OCI-LY7 (cell line): Measurements from ENCODE around the gene WDR77. TPM values are rescaled to one million over a fixed set of nuclear protein-coding genes. Genes with fewer than 3 reads are reported as not detected.

Experiments used
- BruUV-seq: library from RNA; stranded (reverse); fragments of 400-500 nt; replicated peaks from 2 replicates; lab custom pipeline; 2021; lab: Mats Ljungman, UMichigan
- CTCF ChIA-PET: fragments of 300-600 bp; sonication (Branson Sonifier 250); formaldehyde crosslinking; loops from one replicate; lab custom pipeline; 2022; ENCODE audit warnings: antibody characterized with exemption; ENCODE audit not compliant: unreplicated experiment; lab: Charles Lee
- POLR2A ChIA-PET: fragments of 300-600 bp; sonication (Branson Sonifier 250); formaldehyde crosslinking; loops from one replicate; lab custom pipeline; 2022; ENCODE audit warnings: antibody characterized with exemption; lab: Charles Lee
- DNase-seq: peaks from one replicate; pipeline ENCODE4 v3.0.0-alpha.2; 2015; ENCODE audit warnings: low spot score
- H2AFZ ChIP-seq: fragments of 200-600 bp; sonication (generic), shearing (Covaris generic); 2 replicates; pipeline ENCODE4 v1.6.1; 2014; ENCODE audit warnings: mild to moderate bottlenecking, antibody characterized with exemption, low read length, moderate library complexity
- H3K27ac ChIP-seq: fragments of 200-600 bp; sonication (generic); 2 replicates; pipeline ENCODE4 v1.5.1; 2014; ENCODE audit warnings: mixed run types, low read depth, mild to moderate bottlenecking, moderate library complexity, low read length, inconsistent platforms; ENCODE audit not compliant: poor library complexity, severe bottlenecking
- H3K36me3 ChIP-seq: fragments of 200-600 bp; sonication (generic); 2 replicates; pipeline ENCODE4 v1.6.1; 2014; ENCODE audit warnings: mild to moderate bottlenecking, antibody characterized with exemption, low read length, moderate library complexity, mixed read lengths; ENCODE audit not compliant: insufficient read depth
- H3K4me1 ChIP-seq: fragments of 200-600 bp; sonication (generic); 2 replicates; pipeline ENCODE4 v1.5.1; 2014; ENCODE audit warnings: mild to moderate bottlenecking, low read length; ENCODE audit not compliant: insufficient read depth, poor library complexity, severe bottlenecking
- H3K4me2 ChIP-seq: fragments of 200-600 bp; sonication (generic); 2 replicates; pipeline ENCODE4 v1.6.1; 2014; ENCODE audit warnings: mild to moderate bottlenecking, low read length
- H3K4me3 ChIP-seq: fragments of 200-600 bp; sonication (generic); 2 replicates; pipeline ENCODE4 v1.5.1; 2014; ENCODE audit warnings: mild to moderate bottlenecking, low read depth, low read length; ENCODE audit not compliant: poor library complexity, severe bottlenecking
- H3K79me2 ChIP-seq: fragments of 200-600 bp; sonication (generic); 2 replicates; pipeline ENCODE4 v1.6.1; 2016; ENCODE audit warnings: low read depth, mild to moderate bottlenecking, low read length, moderate library complexity, mixed read lengths; ENCODE audit not compliant: insufficient read depth
- H3K9me2 ChIP-seq: fragments of 200-600 bp; sonication (generic); 2 replicates; pipeline ENCODE4 v1.6.1; 2016; ENCODE audit warnings: mild to moderate bottlenecking, low read length, mixed read lengths; ENCODE audit not compliant: insufficient read depth
- H3K9me3 ChIP-seq: fragments of 200-600 bp; sonication (generic); 2 replicates; pipeline ENCODE4 v1.6.1; 2014; ENCODE audit warnings: mild to moderate bottlenecking, mixed run types, low read length, mixed read lengths
- H4K20me1 ChIP-seq: fragments of 200-600 bp; sonication (generic); 2 replicates; pipeline ENCODE4 v1.6.1; 2014; ENCODE audit warnings: mild to moderate bottlenecking, antibody characterized with exemption, low read length, moderate library complexity, mixed read lengths; ENCODE audit not compliant: insufficient read depth
- CTCF ChIP-seq: fragments of 200-600 bp; sonication (generic); conservative IDR thresholded peaks from 2 replicates; pipeline ENCODE4 v1.5.1; 2014; ENCODE audit warnings: mild to moderate bottlenecking, antibody characterized with exemption, low read length, moderate library complexity, mixed read lengths
- EZH2phosphoT487 ChIP-seq: fragments of 200-600 bp; sonication (generic); IDR thresholded peaks from 2 replicates; pipeline ENCODE4 v1.6.1; 2018; ENCODE audit warnings: low read depth, borderline replicate concordance, mild to moderate bottlenecking, mixed run types, antibody characterized with exemption, low read length, moderate library complexity, mixed read lengths
- intact Hi-C: fragments of 100-400 bp; cut with micrococcal nuclease; formaldehyde crosslinking; loops from one replicate; pipeline ENCODE4 v1.10.0; 2022; ENCODE audit not compliant: unreplicated experiment
- total RNA-seq, 2 experiments: library from RNA; depleted of rRNA in 1 of 2; stranded (reverse); fragments of >200 nt in 1 of 2; shearing (Covaris generic) in 1 of 2; gene quantifications; 2 replicates each; pipeline ENCODE4 v1.2.3, GENCODE V29; 2014 to 2022

WDR77 gene
- total RNA-seq, 2 experiments from 2014 or later: 66.4 to 97.3 TPM

GRCh38 chr1:111489604-111490003, 40.5 kb upstream of the WDR77 start:
- Histone ChIP-seq H3K9me3 (no peaks in the 10 kb centered on the region), H3K36me3 (no peaks in the 10 kb centered on the region), H2AFZ (no peak overlapping the region), H4K20me1 (no peaks in the 10 kb centered on the region), H3K4me2 (no peak overlapping the region), H3K4me3 (no peak overlapping the region), H3K4me1 (no peaks in the 10 kb centered on the region), H3K27ac (no peak overlapping the region), H3K9me2 (no peaks in the 10 kb centered on the region), H3K79me2 (no peaks in the 10 kb centered on the region)
- ChIA-PET CTCF (no interaction called here), POLR2A (interaction anchor here (1.1 kb wide), 1 partner anchor 14 kb away, joined by 4 read pairs; the partner anchor contains the start of genes ADORA3 and TMIGD3)
- DNase-seq: no peak
- BruUV-seq: no TSS peak
- intact Hi-C loops: no loop called here
- no peak for TF ChIP-seq CTCF
- no peak for TF ChIP-seq EZH2phosphoT487

GRCh38 chr1:111488669-111489068, 39.6 kb upstream of the WDR77 start:
- ChIA-PET CTCF (no interaction called here), POLR2A (interaction anchor here (0.6 to 0.7 kb wide), 2 partner anchors 12 to 135 kb away, joined by 3 read pairs; no protein-coding TSS in a partner anchor)
- intact Hi-C loops: no loop called here
- Histone ChIP-seq H4K20me1 (no peaks in the 10 kb centered on the region), H3K36me3 (no peaks in the 10 kb centered on the region), H3K4me1 (no peaks in the 10 kb centered on the region), H3K9me3 (no peaks in the 10 kb centered on the region), H3K9me2 (no peaks in the 10 kb centered on the region), H2AFZ (no peak overlapping the region), H3K4me2 (no peak overlapping the region), H3K79me2 (no peaks in the 10 kb centered on the region), H3K4me3 (no peak overlapping the region), H3K27ac (no peak overlapping the region)
- TF ChIP-seq CTCF (no peak), EZH2phosphoT487 (no peak)
- no peak for DNase-seq
- no TSS peak for BruUV-seq

GRCh38 chr1:111487133-111487532, 38.1 kb upstream of the WDR77 start:
- Histone ChIP-seq H4K20me1 (no peaks in the 10 kb centered on the region), H3K4me1 (no peaks in the 10 kb centered on the region), H3K27ac (no peak overlapping the region), H3K9me3 (no peaks in the 10 kb centered on the region), H3K4me2 (no peak overlapping the region), H3K4me3 (no peak overlapping the region), H3K9me2 (no peaks in the 10 kb centered on the region), H3K79me2 (no peaks in the 10 kb centered on the region), H3K36me3 (no peaks in the 10 kb centered on the region), H2AFZ (no peak overlapping the region)
- POLR2A ChIA-PET: no interaction called here
- CTCF ChIA-PET: no interaction called here
- no peak for DNase-seq
- intact Hi-C loops: no loop called here
- no TSS peak for BruUV-seq
- TF ChIP-seq EZH2phosphoT487 (no peak), CTCF (no peak)
